ENCODE data around the gene RAC2.
"Not testable (repeated sequence)": the region's sequence is repeated elsewhere in the genome, so short reads cannot be mapped to it uniquely, and the experiment has no call there.

The RAC2 gene

GRCh38 chr22:37206118-37206840, 37.8 kb downstream of the RAC2 start:
- DNase-seq (ENCODE audit: low read depth): no peak

GRCh38 chr22:37205046-37205445, 39.0 kb downstream of the RAC2 start:
- no peak for DNase-seq (ENCODE audit: low read depth)

GRCh38 chr22:37204045-37204655, 39.9 kb downstream of the RAC2 start:
- DNase-seq (ENCODE audit: low read depth): no peak

- no peak for DNase-seq (ENCODE audit: low read depth)
Observed at GRCh38 chr22:37203354-37204044, 40.6 kb downstream of the RAC2 start.

GRCh38 chr22:37202716-37203115, 41.4 kb downstream of the RAC2 start:
- no peak for DNase-seq (ENCODE audit: low read depth)

- no peak for DNase-seq (ENCODE audit: low read depth)
Observed at GRCh38 chr22:37202001-37202555, 42.0 kb downstream of the RAC2 start.

GRCh38 chr22:37201443-37201820, 42.6 kb downstream of the RAC2 start:
- not testable (repeated sequence) for DNase-seq (ENCODE audit: low read depth)

GRCh38 chr22:37199760-37200108, 44.3 kb downstream of the RAC2 start:
- no peak for DNase-seq (ENCODE audit: low read depth)

GRCh38 chr22:37199103-37199759, 44.8 kb downstream of the RAC2 start:
- peak; percentile 97 for DNase-seq (ENCODE audit: low read depth)

GRCh38 chr22:37198258-37199102, 45.6 kb downstream of the RAC2 start:
- DNase-seq (ENCODE audit: low read depth): peak; percentile 75

GRCh38 chr22:37197451-37198257, 46.4 kb downstream of the RAC2 start:
- DNase-seq (ENCODE audit: low read depth): peak; percentile 82

- peak; percentile 93 for DNase-seq (ENCODE audit: low read depth)
Observed at GRCh38 chr22:37196539-37197450, 47.3 kb downstream of the RAC2 start.

GRCh38 chr22:37195921-37196320, 48.1 kb downstream of the RAC2 start:
- DNase-seq (ENCODE audit: low read depth): peak; percentile 53

- no peak for DNase-seq (ENCODE audit: low read depth)
Observed at GRCh38 chr22:37194750-37195149, 49.3 kb downstream of the RAC2 start.

- DNase-seq (ENCODE audit: low read depth): peak; percentile 60
Observed at GRCh38 chr22:37193629-37194191, 50.4 kb downstream of the RAC2 start.

- DNase-seq (ENCODE audit: low read depth): no peak
Observed at GRCh38 chr22:37192741-37193140, 51.3 kb downstream of the RAC2 start.

GRCh38 chr22:37192204-37192603, 51.9 kb downstream of the RAC2 start:
- no peak for DNase-seq (ENCODE audit: low read depth)

GRCh38 chr22:37190262-37190780, 53.7 kb downstream of the RAC2 start:
- DNase-seq (ENCODE audit: low read depth): peak; percentile 62

GRCh38 chr22:37188901-37189466, 55.1 kb downstream of the RAC2 start:
- DNase-seq (ENCODE audit: low read depth): peak; percentile 66
